ENCODE measurements around the gene P4HA2.

The P4HA2 gene

GRCh38 chr5:132264546-132265335 is 37.1 kb upstream of the P4HA2 start:
- peak; percentile 46 for DNase-seq

- peak; percentile 99 for DNase-seq
These were observed 36.1 kb upstream of the P4HA2 start for GRCh38 chr5:132263548-132264261.

- DNase-seq = no peak
These were observed 35.4 kb upstream of the P4HA2 start for GRCh38 chr5:132262882-132263547.

- no peak for DNase-seq
These were observed 34.5 kb upstream of the P4HA2 start for GRCh38 chr5:132261881-132262845.

- peak; percentile 91 for DNase-seq
These were observed 33.3 kb upstream of the P4HA2 start for GRCh38 chr5:132260714-132261551.

GRCh38 chr5:132260051-132260450 is 32.4 kb upstream of the P4HA2 start:
- peak; percentile 37 for DNase-seq

GRCh38 chr5:132259069-132259851 is 31.6 kb upstream of the P4HA2 start:
- DNase-seq = peak; percentile 60

- DNase-seq = peak; percentile 44
These were observed 30.7 kb upstream of the P4HA2 start for GRCh38 chr5:132258102-132259068.

GRCh38 chr5:132257131-132258101 is 29.8 kb upstream of the P4HA2 start, which contains the start of gene PDLIM4:
Gene PDLIM4, plus strand, starts transcription at chr5:132257696. Its CDS starts 39 bp downstream, at chr5:132257735.
- DNase-seq = peak; percentile 20

GRCh38 chr5:132256783-132257130 is 29.1 kb upstream of the P4HA2 start:
- no peak for DNase-seq

GRCh38 chr5:132256086-132256782 is 28.6 kb upstream of the P4HA2 start:
- no peak for DNase-seq

- no peak for DNase-seq
These were observed 26.8 kb upstream of the P4HA2 start for GRCh38 chr5:132254321-132254977.

- no peak for DNase-seq
These were observed 26.0 kb upstream of the P4HA2 start for GRCh38 chr5:132253452-132254320.

- DNase-seq = no peak
These were observed 25.4 kb upstream of the P4HA2 start for GRCh38 chr5:132253008-132253441.

GRCh38 chr5:132251220-132251725 is 23.6 kb upstream of the P4HA2 start:
- peak; percentile 28 for DNase-seq

- DNase-seq = no peak
These were observed 22.9 kb upstream of the P4HA2 start for GRCh38 chr5:132250547-132250946.
